Astrocyte (in vitro differentiated cells and primary cell): Measurements from ENCODE around the gene RAE1.

Experiments used
- CTCF ChIP-seq: IDR thresholded peaks from 2 replicates; pipeline ENCODE4 v1.5.1; 2011; ENCODE audit warnings: low read depth, mild to moderate bottlenecking, inconsistent platforms, low read length, moderate library complexity; ENCODE audit not compliant: insufficient read depth
- EZH2 ChIP-seq: IDR thresholded peaks from 2 replicates; pipeline ENCODE4 v1.6.1; 2012; ENCODE audit warnings: mild to moderate bottlenecking, low read length, inconsistent platforms; ENCODE audit not compliant: insufficient read depth

DNA sequence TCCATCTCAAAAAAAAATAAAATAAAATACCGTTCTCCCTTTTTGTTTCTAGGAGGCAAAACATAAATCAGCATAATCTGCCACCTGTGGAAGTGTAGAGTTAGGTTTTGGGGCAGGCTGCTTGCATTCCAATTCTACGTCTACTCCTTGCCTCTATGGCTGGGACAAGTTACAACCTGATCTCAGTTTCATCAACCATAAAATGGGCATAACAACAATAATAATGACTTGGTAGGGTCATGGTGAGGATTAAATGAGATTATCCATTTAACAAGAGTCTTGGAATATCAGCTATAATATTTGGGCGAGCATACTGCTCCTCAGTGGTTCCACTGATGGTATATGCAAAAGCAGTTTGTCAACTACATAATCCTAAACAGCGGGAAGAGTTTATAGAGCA is 3.7 kb upstream of the RAE1 start:
- TF ChIP-seq CTCF (no peak), EZH2 (no peak)
